Type B pancreatic cell (in vitro differentiated cells): ENCODE measurements around the gene RBBP5. TPM values are rescaled to one million over a fixed set of nuclear protein-coding genes. Genes with fewer than 3 reads are reported as not detected.

Source experiments
- DNase-seq: peaks from one replicate; pipeline ENCODE4 v3.0.0; 2021; ENCODE audit warnings: mixed read lengths; ENCODE audit not compliant: unreplicated experiment; ENCODE audit errors: extremely low spot score
- H3K27ac Mint-ChIP-seq: 2 replicates; pipeline ENCODE4 v1.8.0; 2021; ENCODE audit warnings: mild to moderate bottlenecking, mixed read lengths
- H3K27me3 Mint-ChIP-seq: 2 replicates; pipeline ENCODE4 v1.8.0; 2021; ENCODE audit warnings: mixed read lengths
- H3K36me3 Mint-ChIP-seq: 2 replicates; pipeline ENCODE4 v1.8.0; 2021; ENCODE audit warnings: mixed read lengths
- H3K4me1 Mint-ChIP-seq: one replicate; pipeline ENCODE4 v1.8.0; 2021; ENCODE audit warnings: mixed read lengths; ENCODE audit not compliant: unreplicated experiment
- H3K4me3 Mint-ChIP-seq: 2 replicates; pipeline ENCODE4 v1.8.0; 2021; ENCODE audit warnings: mild to moderate bottlenecking, mixed read lengths
- H3K9me3 Mint-ChIP-seq: 2 replicates; pipeline ENCODE4 v1.8.0; 2021; ENCODE audit warnings: mixed read lengths
- total RNA-seq: library from RNA; stranded (reverse); gene quantifications from 2 replicates; pipeline ENCODE4 v1.2.1, GENCODE V29; 2021; ENCODE audit warnings: low replicate concordance
- TF ChIP-seq, protein P1 (sequence below): fragments of 200-600 bp; sonication (generic); conservative IDR thresholded peaks from 2 replicates; pipeline ENCODE4 v1.5.0; 2021; ENCODE audit warnings: antibody characterized with exemption, mild to moderate bottlenecking

The RBBP5 gene
- total RNA-seq, 1 donor from 2014 or later = 21.4 TPM

DNA sequence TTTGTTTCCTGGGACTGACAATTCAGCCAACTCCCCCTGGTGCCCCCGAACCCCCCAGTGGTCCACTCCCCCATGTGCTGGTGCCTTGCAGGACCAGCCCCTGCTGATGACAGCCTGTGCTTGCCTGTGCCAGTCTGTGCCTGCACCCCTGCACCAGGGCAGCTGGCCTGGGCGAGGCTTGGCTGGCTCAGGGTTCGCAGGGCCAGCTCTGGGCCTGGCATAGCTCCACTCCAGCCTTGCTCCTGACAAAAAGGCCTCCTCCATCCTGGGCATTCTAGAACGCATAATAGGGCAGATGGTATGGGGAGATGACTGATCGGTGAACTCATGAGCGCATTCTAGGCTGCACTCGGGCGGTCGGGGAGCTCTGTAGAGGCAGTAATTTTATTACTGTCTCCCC is 73.4 kb downstream of the RBBP5 start:
- no peak for DNase-seq
- H3K4me1 Mint-ChIP-seq = no peaks in the 10 kb centered on the region
- TF ChIP-seq, protein P1, sequence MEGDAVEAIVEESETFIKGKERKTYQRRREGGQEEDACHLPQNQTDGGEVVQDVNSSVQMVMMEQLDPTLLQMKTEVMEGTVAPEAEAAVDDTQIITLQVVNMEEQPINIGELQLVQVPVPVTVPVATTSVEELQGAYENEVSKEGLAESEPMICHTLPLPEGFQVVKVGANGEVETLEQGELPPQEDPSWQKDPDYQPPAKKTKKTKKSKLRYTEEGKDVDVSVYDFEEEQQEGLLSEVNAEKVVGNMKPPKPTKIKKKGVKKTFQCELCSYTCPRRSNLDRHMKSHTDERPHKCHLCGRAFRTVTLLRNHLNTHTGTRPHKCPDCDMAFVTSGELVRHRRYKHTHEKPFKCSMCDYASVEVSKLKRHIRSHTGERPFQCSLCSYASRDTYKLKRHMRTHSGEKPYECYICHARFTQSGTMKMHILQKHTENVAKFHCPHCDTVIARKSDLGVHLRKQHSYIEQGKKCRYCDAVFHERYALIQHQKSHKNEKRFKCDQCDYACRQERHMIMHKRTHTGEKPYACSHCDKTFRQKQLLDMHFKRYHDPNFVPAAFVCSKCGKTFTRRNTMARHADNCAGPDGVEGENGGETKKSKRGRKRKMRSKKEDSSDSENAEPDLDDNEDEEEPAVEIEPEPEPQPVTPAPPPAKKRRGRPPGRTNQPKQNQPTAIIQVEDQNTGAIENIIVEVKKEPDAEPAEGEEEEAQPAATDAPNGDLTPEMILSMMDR = no peak
- H3K36me3 Mint-ChIP-seq = no peaks in the 10 kb centered on the region
- no peak overlapping the region for H3K4me3 Mint-ChIP-seq
- H3K9me3 Mint-ChIP-seq = no peaks in the 10 kb centered on the region
- peaks cover 70% of the 10 kb centered on the region for H3K27me3 Mint-ChIP-seq
- no peak overlapping the region for H3K27ac Mint-ChIP-seq

DNA sequence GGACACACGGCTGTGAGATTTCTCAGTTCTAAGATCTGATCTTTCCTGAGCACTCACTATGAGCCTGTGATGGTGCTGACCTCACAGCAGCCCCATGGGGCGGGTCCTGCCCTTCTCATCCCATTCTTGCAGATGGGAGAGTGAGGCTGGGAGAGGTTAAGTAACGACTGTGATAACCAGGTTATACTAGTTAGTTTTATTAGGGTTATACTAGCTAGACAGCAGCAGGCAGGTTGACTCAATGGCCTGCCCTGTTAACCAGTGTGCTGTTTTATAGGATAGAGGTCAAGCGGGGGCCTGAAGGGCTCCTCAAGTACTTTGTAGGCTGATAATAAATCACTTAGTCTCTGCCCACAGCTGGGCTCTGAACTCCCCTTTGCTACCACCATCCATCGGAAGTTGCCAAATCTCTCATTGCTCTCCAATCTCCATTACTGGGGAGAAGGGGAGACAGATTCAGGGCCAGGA is 74.0 kb downstream of the RBBP5 start:
- no peaks in the 10 kb centered on the region for H3K4me1 Mint-ChIP-seq
- H3K27me3 Mint-ChIP-seq = peaks cover 68% of the 10 kb centered on the region
- TF ChIP-seq, protein P1 = no peak

DNA sequence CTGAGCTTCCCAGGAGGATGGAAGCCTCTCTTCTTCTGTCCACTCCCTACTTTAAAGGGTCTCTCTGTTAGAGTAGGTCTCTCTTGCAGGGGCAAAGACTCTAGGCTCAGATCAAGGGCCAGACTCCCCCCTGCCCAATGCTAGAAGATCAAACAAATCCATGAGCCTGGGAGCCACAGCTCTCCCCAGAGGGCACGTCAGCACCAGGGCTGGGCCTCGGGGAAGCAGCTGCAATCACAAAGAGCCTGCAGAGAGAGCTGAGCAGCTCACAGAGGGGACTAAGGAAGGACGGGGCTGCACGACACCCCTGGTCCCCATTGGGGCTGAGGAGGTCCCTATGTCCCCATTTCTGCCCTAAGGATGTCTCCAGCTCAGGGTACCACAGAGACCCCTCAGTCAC is 74.9 kb downstream of the RBBP5 start:
- H3K9me3 Mint-ChIP-seq = no peaks in the 10 kb centered on the region
- no peak overlapping the region for H3K27ac Mint-ChIP-seq
- no peak for DNase-seq
- H3K4me1 Mint-ChIP-seq = no peaks in the 10 kb centered on the region
- H3K27me3 Mint-ChIP-seq = peaks cover 78% of the 10 kb centered on the region
- no peaks in the 10 kb centered on the region for H3K36me3 Mint-ChIP-seq
- no peak overlapping the region for H3K4me3 Mint-ChIP-seq
- TF ChIP-seq, protein P1 = no peak

More for the DNA sequence above, 74.0 kb downstream of the RBBP5 start:
- H3K4me3 Mint-ChIP-seq = no peak overlapping the region
- no peaks in the 10 kb centered on the region for H3K36me3 Mint-ChIP-seq
- no peaks in the 10 kb centered on the region for H3K9me3 Mint-ChIP-seq
- DNase-seq = no peak
- H3K27ac Mint-ChIP-seq = no peak overlapping the region

DNA sequence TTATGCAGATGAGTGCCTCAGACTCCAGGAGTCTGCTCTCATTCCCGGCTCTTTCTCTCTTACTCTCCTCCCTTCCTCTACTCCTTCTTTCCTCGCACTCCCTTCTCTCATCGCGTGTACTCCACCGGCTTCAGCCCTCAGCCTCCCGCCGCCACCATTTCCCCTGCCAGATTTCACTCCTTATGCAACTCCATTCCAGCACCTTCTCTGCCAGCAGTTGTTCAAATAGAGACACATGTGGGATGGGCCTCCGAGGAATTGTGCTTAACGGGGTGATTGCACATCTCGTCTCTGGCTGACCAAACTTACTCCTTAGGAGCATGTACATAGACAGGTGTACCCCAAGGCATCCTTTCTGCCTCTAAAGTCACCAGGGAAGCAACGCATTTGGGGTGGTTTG is 76.6 kb downstream of the RBBP5 start:
- Mint-ChIP-seq H3K27ac (no peak overlapping the region), H3K27me3 (peaks cover 88% of the 10 kb centered on the region), H3K9me3 (no peaks in the 10 kb centered on the region), H3K4me3 (no peak overlapping the region), H3K4me1 (no peaks in the 10 kb centered on the region), H3K36me3 (no peaks in the 10 kb centered on the region)
- TF ChIP-seq, protein P1 = no peak
- no peak for DNase-seq

DNA sequence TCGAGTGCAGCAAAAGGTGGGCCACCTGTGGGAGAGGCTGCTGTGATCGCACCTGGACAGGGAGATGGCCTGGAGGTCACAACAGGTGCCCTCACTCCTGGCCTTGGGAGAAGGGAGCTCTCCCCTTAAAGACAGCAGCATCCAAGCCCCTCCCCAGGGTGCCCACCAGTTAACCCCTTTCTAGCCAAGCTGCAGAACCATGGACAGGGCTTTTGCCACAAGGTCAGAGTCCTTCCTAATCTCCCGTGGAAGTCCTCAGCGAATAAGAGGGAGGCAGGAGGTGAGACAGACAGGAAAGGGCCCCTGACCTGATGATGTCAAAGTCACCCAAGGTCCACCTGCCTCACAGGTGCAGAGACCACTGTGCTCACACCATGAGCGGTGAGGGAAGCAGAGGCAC is 77.0 kb downstream of the RBBP5 start:
- H3K4me1 Mint-ChIP-seq = no peaks in the 10 kb centered on the region
- peaks cover 90% of the 10 kb centered on the region for H3K27me3 Mint-ChIP-seq

More for the DNA sequence above, 77.0 kb downstream of the RBBP5 start:
- Mint-ChIP-seq H3K9me3 (no peaks in the 10 kb centered on the region), H3K27ac (no peak overlapping the region), H3K4me3 (no peak overlapping the region), H3K36me3 (no peaks in the 10 kb centered on the region)
- no peak for DNase-seq
- TF ChIP-seq, protein P1 = no peak
